Measurements from ENCODE around the gene ZNF207. TPM values are rescaled to one million over a fixed set of nuclear protein-coding genes. Genes with fewer than 3 reads are reported as not detected.
"Not testable (repeated sequence)": the region's sequence is repeated elsewhere in the genome, so short reads cannot be mapped to it uniquely, and the experiment has no call there.

ZNF207 gene
- total and polyA plus RNA-seq, 4 donors = 38.3 to 142 (median 56.8) TPM

- Histone ChIP-seq H3K4me3 (ENCODE audit: low read depth in 1 of 3, low read length in 3 of 3) (no peak overlapping the region), H3K9ac (ENCODE audit: low read depth in 1 of 2, low read length in 2 of 2) (no peak overlapping the region), H3K27me3 (ENCODE audit: control insufficient read depth in 4 of 4, insufficient read depth in 4 of 4, low read length in 3 of 4) (no peaks in the 10 kb centered on the region), H3K36me3 (ENCODE audit: control insufficient read depth in 4 of 4, insufficient read depth in 3 of 4, low read depth in 1 of 4, low read length in 3 of 4) (no peaks in the 10 kb centered on the region), H3K4me1 (ENCODE audit: control insufficient read depth in 4 of 4, insufficient read depth in 4 of 4, low read length in 3 of 4) (peaks cover 0 to 3% (median 0%) of the 10 kb centered on the region in 4 donors), H3K9me3 (ENCODE audit: control insufficient read depth in 4 of 4, low read length in 3 of 4) (no peaks in the 10 kb centered on the region), H3K27ac (ENCODE audit: low read depth in 1 of 2, low read length in 2 of 2) (no peak overlapping the region)
- no peak for TF ChIP-seq ATF3 (IDR thresholded peaks at IDR 0.05)
- TF ChIP-seq RXRA (IDR thresholded peaks at IDR 0.05) = no peak
- TF ChIP-seq EGR1 (IDR thresholded peaks at IDR 0.05; ENCODE audit: low read depth in 2 of 2) = no peak
- no peak for TF ChIP-seq RAD21 (IDR thresholded peaks at IDR 0.05)
- no peak for TF ChIP-seq JUND (IDR thresholded peaks at IDR 0.05)
- TF ChIP-seq GABPA (IDR thresholded peaks at IDR 0.05 in 1 of 2, conservative IDR thresholded peaks at IDR 0.05 in 1 of 2) = no peak
- TF ChIP-seq YY1 (IDR thresholded peaks at IDR 0.05) = no peak
- no peak for TF ChIP-seq HNF4G (IDR thresholded peaks at IDR 0.05)
- WGBS = 87% methylated on average over 4 of the region's 4 CpGs
- DNase-seq (ENCODE audit: low spot score) = no peak
Measured at GRCh38 chr17:32317353-32317752, 32.6 kb upstream of the ZNF207 start.

GRCh38 chr17:32318071-32318470 lies 31.9 kb upstream of the ZNF207 start:
- WGBS = 78% methylated on average over 8 of the region's 8 CpGs
- TF ChIP-seq YY1 (IDR thresholded peaks at IDR 0.05) = no peak
- no peak for TF ChIP-seq RXRA (IDR thresholded peaks at IDR 0.05)
- TF ChIP-seq RAD21 (IDR thresholded peaks at IDR 0.05) = no peak
- TF ChIP-seq NR2F2 (IDR thresholded peaks at IDR 0.05) = no peak
- no peak for TF ChIP-seq MAX (IDR thresholded peaks at IDR 0.05)
- no peak for TF ChIP-seq ZBTB33 (IDR thresholded peaks at IDR 0.05)
- no peak for TF ChIP-seq HNF4A (conservative IDR thresholded peaks at IDR 0.05)
- no peak for TF ChIP-seq HNF4G (IDR thresholded peaks at IDR 0.05)
- TF ChIP-seq FOXA2 (IDR thresholded peaks at IDR 0.05) = no peak
- no peak for DNase-seq (ENCODE audit: low spot score)
- no peak overlapping the region for H3K4me3 ChIP-seq (ENCODE audit: low read depth in 1 of 3, low read length in 3 of 3)
- no peaks in the 10 kb centered on the region for H3K9me3 ChIP-seq (ENCODE audit: control insufficient read depth in 4 of 4, low read length in 3 of 4)
- H3K27me3 ChIP-seq (ENCODE audit: control insufficient read depth in 4 of 4, insufficient read depth in 4 of 4, low read length in 3 of 4) = no peaks in the 10 kb centered on the region
- no peak overlapping the region for H3K27ac ChIP-seq (ENCODE audit: low read depth in 1 of 2, low read length in 2 of 2)
- no peaks in the 10 kb centered on the region for H3K36me3 ChIP-seq (ENCODE audit: control insufficient read depth in 4 of 4, insufficient read depth in 3 of 4, low read depth in 1 of 4, low read length in 3 of 4)
- H3K4me1 ChIP-seq (ENCODE audit: control insufficient read depth in 4 of 4, insufficient read depth in 4 of 4, low read length in 3 of 4) = peaks cover 0 to 3% (median 0%) of the 10 kb centered on the region in 4 donors
- H3K9ac ChIP-seq (ENCODE audit: low read depth in 1 of 2, low read length in 2 of 2) = no peak overlapping the region

- peaks cover 0 to 7% (median 3%) of the 10 kb centered on the region in 4 donors for H3K4me1 ChIP-seq (ENCODE audit: control insufficient read depth in 4 of 4, insufficient read depth in 4 of 4, low read length in 3 of 4)
- H3K9me3 ChIP-seq (ENCODE audit: control insufficient read depth in 4 of 4, low read length in 3 of 4) = no peaks in the 10 kb centered on the region
- H3K9ac ChIP-seq (ENCODE audit: low read depth in 1 of 2, low read length in 2 of 2) = no peak overlapping the region
- H3K27me3 ChIP-seq (ENCODE audit: control insufficient read depth in 4 of 4, insufficient read depth in 4 of 4, low read length in 3 of 4) = no peaks in the 10 kb centered on the region
- H3K27ac ChIP-seq (ENCODE audit: low read depth in 1 of 2, low read length in 2 of 2) = no peak overlapping the region
- no peaks in the 10 kb centered on the region for H3K36me3 ChIP-seq (ENCODE audit: control insufficient read depth in 4 of 4, insufficient read depth in 3 of 4, low read depth in 1 of 4, low read length in 3 of 4)
- H3K4me3 ChIP-seq (ENCODE audit: low read depth in 1 of 3, low read length in 3 of 3) = no peak overlapping the region
- 18% methylated on average over 5 of the region's 5 CpGs for WGBS
- DNase-seq (ENCODE audit: low spot score) = peak; percentile 90
- TF ChIP-seq CTCF (IDR thresholded peaks at IDR 0.05; ENCODE audit: low read depth, low read length, missing input control) = peak; percentile 96
- no peak for TF ChIP-seq EGR1 (IDR thresholded peaks at IDR 0.05; ENCODE audit: low read depth in 2 of 2)
- TF ChIP-seq FOXA1 (IDR thresholded peaks at IDR 0.05) = no peak
- TF ChIP-seq RAD21 (IDR thresholded peaks at IDR 0.05) = peak; percentile 87 to 93
- TF ChIP-seq HNF4A (conservative IDR thresholded peaks at IDR 0.05) = peak in 1 of 2 donors; percentile 10
Measured at GRCh38 chr17:32319548-32319905, 30.4 kb upstream of the ZNF207 start.

GRCh38 chr17:32320080-32320479 lies 29.9 kb upstream of the ZNF207 start:
- 77% methylated on average over 6 of the region's 6 CpGs for WGBS
- H3K27me3 ChIP-seq (ENCODE audit: control insufficient read depth in 4 of 4, insufficient read depth in 4 of 4, low read length in 3 of 4); DNase-seq (ENCODE audit: low spot score); H3K27ac ChIP-seq (ENCODE audit: low read depth in 1 of 2, low read length in 2 of 2); H3K9me3 ChIP-seq (ENCODE audit: control insufficient read depth in 4 of 4, low read length in 3 of 4); H3K36me3 ChIP-seq (ENCODE audit: control insufficient read depth in 4 of 4, insufficient read depth in 3 of 4, low read depth in 1 of 4, low read length in 3 of 4); H3K4me1 ChIP-seq (ENCODE audit: control insufficient read depth in 4 of 4, insufficient read depth in 4 of 4, low read length in 3 of 4); H3K9ac ChIP-seq (ENCODE audit: low read depth in 1 of 2, low read length in 2 of 2); H3K4me3 ChIP-seq (ENCODE audit: low read depth in 1 of 3, low read length in 3 of 3): not testable (repeated sequence)
